HL-60/S4 (cell line): ENCODE measurements around the gene DPEP1.
"Not testable (repeated sequence)": the region's sequence is repeated elsewhere in the genome, so short reads cannot be mapped to it uniquely, and the experiment has no call there.

Source experiments
- in situ Hi-C: fragments of 300-500 bp; cut with MboI; formaldehyde crosslinking; loops from 2 replicates; pipeline ENCODE4 v1.14.3; 2022; ENCODE audit warnings: low sequenced_read_pairs

Gene DPEP1

GRCh38 chr16:89618109-89618998, 4.9 kb downstream of the DPEP1 start:
- in situ Hi-C loops = no loop called here

GRCh38 chr16:89619840-89620239, 6.4 kb downstream of the DPEP1 start:
- in situ Hi-C loops = no loop called here

- in situ Hi-C loops = no loop called here
These were observed 7.0 kb downstream of the DPEP1 start for GRCh38 chr16:89620406-89620841.

GRCh38 chr16:89621136-89621697, 7.8 kb downstream of the DPEP1 start:
- in situ Hi-C loops = no loop called here

GRCh38 chr16:89621698-89622409, 8.4 kb downstream of the DPEP1 start:
- in situ Hi-C loops = no loop called here

- in situ Hi-C loops = no loop called here
These were observed 10.2 kb downstream of the DPEP1 start for GRCh38 chr16:89623511-89624261.

- in situ Hi-C loops = no loop called here
These were observed 11.6 kb downstream of the DPEP1 start for GRCh38 chr16:89624777-89625761.

GRCh38 chr16:89629827-89630610, 16.6 kb downstream of the DPEP1 start:
- in situ Hi-C loops = no loop called here

- in situ Hi-C loops = no loop called here
These were observed 19.7 kb downstream of the DPEP1 start for GRCh38 chr16:89633064-89633631.

GRCh38 chr16:89634463-89635385, 21.3 kb downstream of the DPEP1 start:
- in situ Hi-C loops = not testable (repeated sequence)

- in situ Hi-C loops = no loop called here
These were observed 23.2 kb downstream of the DPEP1 start for GRCh38 chr16:89636663-89637062.

- in situ Hi-C loops = no loop called here
These were observed 23.9 kb downstream of the DPEP1 start for GRCh38 chr16:89637379-89637778.

GRCh38 chr16:89638455-89638854, 25.0 kb downstream of the DPEP1 start:
- in situ Hi-C loops = no loop called here

- in situ Hi-C loops = no loop called here
These were observed 25.9 kb downstream of the DPEP1 start for GRCh38 chr16:89639385-89639784.

- in situ Hi-C loops = no loop called here
These were observed 28.1 kb downstream of the DPEP1 start for GRCh38 chr16:89641458-89642119.

GRCh38 chr16:89642574-89642973, 29.1 kb downstream of the DPEP1 start:
- in situ Hi-C loops = no loop called here

- in situ Hi-C loops = no loop called here
These were observed 30.4 kb downstream of the DPEP1 start for GRCh38 chr16:89643769-89644300.
